Neuronal stem cell (in vitro differentiated cells): ENCODE results near the gene MAST4.

Experiments
- DNase-seq: peaks from one replicate; pipeline ENCODE4 v3.0.0-alpha.2; 2013; ENCODE audit warnings: low spot score
- H2AFZ ChIP-seq: one replicate; pipeline ENCODE4 v1.6.1; 2013; ENCODE audit warnings: mild to moderate bottlenecking, low read length, inconsistent platforms
- H2AK5ac ChIP-seq: 2 replicates; pipeline ENCODE4 v1.6.1; 2013; ENCODE audit warnings: low read depth, mild to moderate bottlenecking, inconsistent platforms, low read length, moderate library complexity, mixed read lengths
- H2BK120ac ChIP-seq: 2 replicates; pipeline ENCODE4 v1.6.1; 2013; ENCODE audit warnings: low read depth, mild to moderate bottlenecking, inconsistent platforms, low read length, moderate library complexity, mixed read lengths
- H2BK12ac ChIP-seq: one replicate; pipeline ENCODE4 v1.6.1; 2013; ENCODE audit warnings: low read length, inconsistent platforms
- H2BK15ac ChIP-seq: 2 replicates; pipeline ENCODE4 v1.6.1; 2013; ENCODE audit warnings: mild to moderate bottlenecking, low read length, inconsistent platforms, mixed read lengths
- H2BK5ac ChIP-seq: one replicate; pipeline ENCODE4 v1.6.1; 2013; ENCODE audit warnings: inconsistent platforms, mild to moderate bottlenecking, low read length, moderate library complexity
- H3K14ac ChIP-seq: one replicate; pipeline ENCODE4 v1.6.1; 2013; ENCODE audit warnings: low read length, inconsistent platforms
- H3K18ac ChIP-seq: 2 replicates; pipeline ENCODE4 v1.6.1; 2013; ENCODE audit warnings: low read length, inconsistent platforms
- H3K23ac ChIP-seq: 2 replicates; pipeline ENCODE4 v1.6.1; 2013; ENCODE audit warnings: low read depth, mild to moderate bottlenecking, mixed read lengths, low read length, inconsistent platforms; ENCODE audit not compliant: poor library complexity
- H3K27ac ChIP-seq: replicated peaks from 3 replicates; pipeline ENCODE4 v1.5.1; 2013; ENCODE audit warnings: low read length, inconsistent platforms
- H3K27me3 ChIP-seq, 3 experiments: 2 replicates each; pipeline ENCODE4 v1.6.1; 2013; ENCODE audit warnings: low read length in 3 of 3, mild to moderate bottlenecking in 2 of 3, inconsistent platforms in 1 of 3, low read depth in 1 of 3, mixed read lengths in 1 of 3, moderate library complexity in 1 of 3; ENCODE audit not compliant: control insufficient read depth in 3 of 3, insufficient read depth in 3 of 3
- H3K36me3 ChIP-seq, 2 donors: replicated peaks in 1 of 2; 2 replicates each; pipeline ENCODE4 v1.6.1; 2013; ENCODE audit warnings: low read length in 2 of 2; ENCODE audit not compliant: control insufficient read depth in 2 of 2, insufficient read depth in 2 of 2
- H3K4ac ChIP-seq: 2 replicates; pipeline ENCODE4 v1.6.1; 2013; ENCODE audit warnings: inconsistent platforms, mild to moderate bottlenecking, low read length, moderate library complexity
- H3K4me1 ChIP-seq, 2 donors: 1 replicate in 1 of 2; 2 replicates in 1 of 2; pipeline ENCODE4 v1.6.1; 2013; ENCODE audit warnings: low read length in 2 of 2, low read depth in 1 of 2; ENCODE audit not compliant: control insufficient read depth in 2 of 2, insufficient read depth in 1 of 2
- H3K4me2 ChIP-seq: one replicate; pipeline ENCODE4 v1.6.1; 2013; ENCODE audit warnings: mild to moderate bottlenecking, low read length, inconsistent platforms; ENCODE audit not compliant: insufficient read depth, poor library complexity, severe bottlenecking
- H3K4me3 ChIP-seq, 2 donors: 2 replicates each; pipeline ENCODE4 v1.5.1; 2013; ENCODE audit warnings: low read length in 2 of 2, mild to moderate bottlenecking in 2 of 2, inconsistent platforms in 1 of 2, moderate library complexity in 1 of 2
- H3K79me1 ChIP-seq: one replicate; pipeline ENCODE4 v1.6.1; 2013; ENCODE audit warnings: low read depth, mild to moderate bottlenecking, inconsistent platforms, low read length, moderate library complexity
- H3K9ac ChIP-seq: one replicate; pipeline ENCODE4 v1.6.1; 2013; ENCODE audit warnings: mild to moderate bottlenecking, low read depth, low read length, inconsistent platforms; ENCODE audit not compliant: poor library complexity
- H3K9me3 ChIP-seq, 2 donors: replicated peaks in 1 of 2; 2 replicates each; pipeline versions ENCODE3 to v1.6.1; 2013; ENCODE audit warnings: low read length in 2 of 2, mild to moderate bottlenecking in 2 of 2, inconsistent platforms in 1 of 2, low read depth in 1 of 2, mixed read lengths in 1 of 2, moderate library complexity in 1 of 2; ENCODE audit not compliant: control insufficient read depth in 2 of 2, insufficient read depth in 1 of 2
- H4K8ac ChIP-seq: one replicate; pipeline ENCODE4 v1.6.1; 2013; ENCODE audit warnings: low read depth, mild to moderate bottlenecking, inconsistent platforms, low read length, moderate library complexity
- H4K91ac ChIP-seq: one replicate; pipeline ENCODE4 v1.6.1; 2013; ENCODE audit warnings: low read length, low read depth, mild to moderate bottlenecking, inconsistent platforms; ENCODE audit not compliant: poor library complexity
- WGBS, 2 donors: extraction: QIAGEN DNeasy Blood & Tissue Kit; methylation state at CpG; one replicate each; pipeline ENCODE4 v1.1.7; 2013; ENCODE audit warnings: missing lambda C conversion rate in 2 of 2, mixed read lengths in 1 of 2; ENCODE audit not compliant: insufficient read length in 2 of 2, insufficient replicate concordance in 1 of 2; ENCODE audit errors: extremely low coverage in 2 of 2; 5-methylcytosine and 5-hydroxymethylcytosine counted together

Gene MAST4

DNA sequence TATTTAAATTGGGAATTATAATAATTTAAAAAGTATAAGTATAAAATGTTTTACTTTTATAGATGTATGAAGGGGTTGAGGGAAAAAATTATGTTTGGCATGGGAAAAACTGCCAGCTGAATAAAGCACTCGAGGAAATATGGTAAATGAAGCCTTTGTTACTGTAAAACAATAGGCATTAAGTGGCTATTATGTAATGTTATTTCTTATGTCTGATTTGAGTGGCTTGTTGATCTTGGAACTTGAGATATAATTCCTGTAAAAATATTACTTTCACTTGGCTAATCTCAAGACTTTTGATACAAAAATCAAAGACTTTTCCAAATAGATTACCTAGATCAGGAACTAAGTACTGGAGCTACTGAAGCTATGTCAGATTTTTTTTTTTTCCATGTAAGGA is 417.5 kb downstream of the MAST4 start:
- H2BK120ac ChIP-seq: no peak overlapping the region
- H3K4ac ChIP-seq: no peak overlapping the region
- WGBS, 2 donors: no CpG with 5 or more reads among the region's 1 CpG
- no peak overlapping the region for H2BK12ac ChIP-seq
- no peak overlapping the region for H2AFZ ChIP-seq
- H3K4me1 ChIP-seq: peaks cover 9 to 10% of the 10 kb centered on the region in 2 donors
- DNase-seq: no peak
- H3K27ac ChIP-seq: no peak overlapping the region
- no peaks in the 10 kb centered on the region for H3K79me1 ChIP-seq
- no peak overlapping the region for H4K8ac ChIP-seq
- H3K36me3 ChIP-seq: no peaks in the 10 kb centered on the region
- H3K14ac ChIP-seq: no peak overlapping the region
- H2BK5ac ChIP-seq: no peak overlapping the region
- H3K18ac ChIP-seq: no peak overlapping the region
- H2BK15ac ChIP-seq: no peak overlapping the region
- H2AK5ac ChIP-seq: no peak overlapping the region
- no peaks in the 10 kb centered on the region for H3K9me3 ChIP-seq
- no peak overlapping the region for H3K9ac ChIP-seq
- H3K4me3 ChIP-seq: no peak overlapping the region
- H3K23ac ChIP-seq: no peak overlapping the region
- no peak overlapping the region for H4K91ac ChIP-seq
- no peaks in the 10 kb centered on the region for H3K27me3 ChIP-seq
- H3K4me2 ChIP-seq: no peak overlapping the region

DNA sequence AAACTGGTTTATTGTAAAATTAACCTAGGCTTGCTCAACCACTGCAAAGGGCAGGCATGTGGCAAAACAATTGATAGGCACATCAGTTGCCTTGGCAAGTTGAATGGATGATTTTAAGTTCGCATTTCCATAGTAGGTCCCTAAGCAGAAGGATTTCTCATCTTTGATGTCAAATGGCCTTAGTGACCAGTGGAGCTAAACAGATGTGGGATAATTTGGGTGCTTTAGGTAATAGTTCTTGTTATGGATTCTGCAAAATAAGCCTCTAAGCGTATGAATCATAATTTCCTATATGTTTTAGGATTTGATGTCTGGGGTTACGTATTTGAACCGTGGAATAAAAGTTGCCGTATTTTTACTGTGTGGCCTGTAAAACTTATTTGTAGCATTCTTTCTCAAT is 418.0 kb downstream of the MAST4 start:
- Histone ChIP-seq H3K27me3 (no peaks in the 10 kb centered on the region), H3K4me2 (no peak overlapping the region), H2BK15ac (no peak overlapping the region), H4K8ac (no peak overlapping the region), H3K79me1 (no peaks in the 10 kb centered on the region), H3K4me3 (no peak overlapping the region), H2AFZ (no peak overlapping the region), H3K27ac (no peak overlapping the region), H3K4ac (no peak overlapping the region), H3K14ac (no peak overlapping the region), H3K18ac (no peak overlapping the region), H2BK12ac (no peak overlapping the region), H3K9ac (no peak overlapping the region), H2AK5ac (no peak overlapping the region), H2BK120ac (no peak overlapping the region), H2BK5ac (no peak overlapping the region), H3K23ac (no peak overlapping the region), H3K9me3 (no peaks in the 10 kb centered on the region), H4K91ac (no peak overlapping the region), H3K36me3 (no peaks in the 10 kb centered on the region), H3K4me1 (peaks cover 11 to 12% of the 10 kb centered on the region in 2 donors)
- no peak for DNase-seq
- no CpG with 5 or more reads among the region's 5 CpGs for WGBS, 2 donors

GRCh38 chr5:67014957-67015400 is 418.8 kb downstream of the MAST4 start:
- no peak overlapping the region for H3K27ac ChIP-seq
- H3K4me1 ChIP-seq: peaks cover 11 to 13% of the 10 kb centered on the region in 2 donors

GRCh38 chr5:67015541-67016191 is 419.5 kb downstream of the MAST4 start:
- H3K9ac ChIP-seq: no peak overlapping the region
- no peak overlapping the region for H3K27ac ChIP-seq
- peaks cover 10 to 13% of the 10 kb centered on the region in 2 donors for H3K4me1 ChIP-seq
- no peak overlapping the region for H2AK5ac ChIP-seq
- H3K36me3 ChIP-seq: no peaks in the 10 kb centered on the region
- no peak overlapping the region for H2AFZ ChIP-seq
- H3K4ac ChIP-seq: no peak overlapping the region
- no peak overlapping the region for H4K91ac ChIP-seq
- no CpG with 5 or more reads among the region's 8 CpGs for WGBS, 2 donors
- H3K27me3 ChIP-seq: no peaks in the 10 kb centered on the region
- H2BK120ac ChIP-seq: no peak overlapping the region
- H2BK15ac ChIP-seq: no peak overlapping the region
- no peak overlapping the region for H2BK12ac ChIP-seq
- no peak overlapping the region for H3K23ac ChIP-seq
- H3K4me3 ChIP-seq: no peak overlapping the region
- H2BK5ac ChIP-seq: no peak overlapping the region
- H3K14ac ChIP-seq: no peak overlapping the region
- no peak overlapping the region for H3K18ac ChIP-seq
- DNase-seq: no peak
- H3K4me2 ChIP-seq: no peak overlapping the region
- H3K9me3 ChIP-seq: no peaks in the 10 kb centered on the region
- no peak overlapping the region for H4K8ac ChIP-seq
- H3K79me1 ChIP-seq: no peaks in the 10 kb centered on the region

More at GRCh38 chr5:67014957-67015400, 418.8 kb downstream of the MAST4 start:
- Histone ChIP-seq H2BK120ac (no peak overlapping the region), H3K27me3 (no peaks in the 10 kb centered on the region), H3K23ac (no peak overlapping the region), H2AFZ (no peak overlapping the region), H3K4me3 (no peak overlapping the region), H3K9me3 (no peaks in the 10 kb centered on the region), H2AK5ac (no peak overlapping the region), H2BK5ac (no peak overlapping the region), H3K4me2 (no peak overlapping the region), H4K8ac (no peak overlapping the region), H3K18ac (no peak overlapping the region), H3K9ac (no peak overlapping the region), H3K79me1 (no peaks in the 10 kb centered on the region), H3K14ac (no peak overlapping the region), H2BK12ac (no peak overlapping the region), H2BK15ac (no peak overlapping the region), H3K36me3 (no peaks in the 10 kb centered on the region), H3K4ac (no peak overlapping the region), H4K91ac (no peak overlapping the region)
- DNase-seq: no peak
- no CpG with 5 or more reads among the region's 3 CpGs for WGBS, 2 donors
